Astrocyte (in vitro differentiated cells and primary cell): ENCODE data around the gene PGRMC2. TPM values are rescaled to one million over a fixed set of nuclear protein-coding genes. Genes with fewer than 3 reads are reported as not detected.
A peak's percentile ranks its signal among the peaks of the same experiment; 100 is the strongest.

Source experiments
- DNase-seq: peaks from one replicate; pipeline ENCODE4 v3.0.0-alpha.2; 2010; ENCODE audit warnings: low read depth
- FAIRE-seq: peaks from 2 replicates; lab custom pipeline; 2011; peaks lifted over from hg19 to GRCh38; lab: Jason Lieb, UNC
- H2AFZ ChIP-seq: 2 replicates; pipeline ENCODE4 v1.6.0; 2012; ENCODE audit warnings: low read depth, low read length, inconsistent platforms
- H3K27ac ChIP-seq: 2 replicates; pipeline ENCODE4 v1.5.1; 2011; ENCODE audit warnings: low read depth, low read length, inconsistent platforms
- H3K27me3 ChIP-seq: 2 replicates; pipeline ENCODE4 v1.6.0; 2011; ENCODE audit warnings: low read length, inconsistent platforms; ENCODE audit not compliant: insufficient read depth
- H3K36me3 ChIP-seq: 2 replicates; pipeline ENCODE4 v1.5.1; 2011; ENCODE audit warnings: low read length, inconsistent platforms; ENCODE audit not compliant: insufficient read depth
- H3K4me1 ChIP-seq: 2 replicates; pipeline ENCODE4 v1.5.1; 2011; ENCODE audit warnings: low read length, inconsistent platforms; ENCODE audit not compliant: insufficient read depth
- H3K4me2 ChIP-seq: 2 replicates; pipeline ENCODE4 v1.6.0; 2012; ENCODE audit warnings: low read length, inconsistent platforms
- H3K4me3 ChIP-seq: 2 replicates; pipeline ENCODE4 v1.5.1; 2011; ENCODE audit warnings: low read depth, mild to moderate bottlenecking, low read length, inconsistent platforms; ENCODE audit not compliant: insufficient read depth
- H3K79me2 ChIP-seq: 2 replicates; pipeline ENCODE4 v1.6.0; 2012; ENCODE audit warnings: mild to moderate bottlenecking, low read length, inconsistent platforms; ENCODE audit not compliant: insufficient read depth
- H3K9ac ChIP-seq: 2 replicates; pipeline ENCODE4 v1.6.0; 2012; ENCODE audit warnings: mild to moderate bottlenecking, low read length, inconsistent platforms
- H3K9me3 ChIP-seq: 2 replicates; pipeline ENCODE4 v1.5.1; 2012; ENCODE audit warnings: low read depth, mild to moderate bottlenecking, low read length, inconsistent platforms; ENCODE audit not compliant: insufficient read depth
- H4K20me1 ChIP-seq: 2 replicates; pipeline ENCODE4 v1.6.0; 2012; ENCODE audit warnings: low read length, inconsistent platforms; ENCODE audit not compliant: insufficient read depth
- H3K27ac Mint-ChIP-seq: one replicate; pipeline ENCODE4 v1.8.0; 2021; ENCODE audit warnings: mild to moderate bottlenecking, mixed read lengths; ENCODE audit not compliant: unreplicated experiment
- H3K27me3 Mint-ChIP-seq: one replicate; pipeline ENCODE4 v1.8.0; 2021; ENCODE audit warnings: low read depth, mixed read lengths; ENCODE audit not compliant: unreplicated experiment
- H3K36me3 Mint-ChIP-seq: one replicate; pipeline ENCODE4 v1.8.0; 2021; ENCODE audit warnings: low read depth, mixed read lengths; ENCODE audit not compliant: unreplicated experiment
- H3K4me1 Mint-ChIP-seq: one replicate; pipeline ENCODE4 v1.8.0; 2021; ENCODE audit warnings: low read depth, mixed read lengths; ENCODE audit not compliant: unreplicated experiment
- H3K4me3 Mint-ChIP-seq: one replicate; pipeline ENCODE4 v1.8.0; 2021; ENCODE audit warnings: mild to moderate bottlenecking, moderate library complexity, mixed read lengths; ENCODE audit not compliant: unreplicated experiment
- H3K9me3 Mint-ChIP-seq: one replicate; pipeline ENCODE4 v1.8.0; 2021; ENCODE audit warnings: mild to moderate bottlenecking, mixed read lengths; ENCODE audit not compliant: unreplicated experiment
- EZH2 ChIP-seq: IDR thresholded peaks from 2 replicates; pipeline ENCODE4 v1.6.1; 2012; ENCODE audit warnings: mild to moderate bottlenecking, low read length, inconsistent platforms; ENCODE audit not compliant: insufficient read depth
- total RNA-seq: library from RNA; stranded (reverse); gene quantifications from 2 replicates; pipeline ENCODE4 v1.2.1, GENCODE V29; 2021
- TF ChIP-seq, protein P1 (sequence below): IDR thresholded peaks from 2 replicates; pipeline ENCODE4 v1.5.1; 2011; ENCODE audit warnings: low read depth, mild to moderate bottlenecking, inconsistent platforms, low read length, moderate library complexity; ENCODE audit not compliant: insufficient read depth

PGRMC2 gene
- total RNA-seq, 1 donor from 2014 or later: 158 TPM

DNA sequence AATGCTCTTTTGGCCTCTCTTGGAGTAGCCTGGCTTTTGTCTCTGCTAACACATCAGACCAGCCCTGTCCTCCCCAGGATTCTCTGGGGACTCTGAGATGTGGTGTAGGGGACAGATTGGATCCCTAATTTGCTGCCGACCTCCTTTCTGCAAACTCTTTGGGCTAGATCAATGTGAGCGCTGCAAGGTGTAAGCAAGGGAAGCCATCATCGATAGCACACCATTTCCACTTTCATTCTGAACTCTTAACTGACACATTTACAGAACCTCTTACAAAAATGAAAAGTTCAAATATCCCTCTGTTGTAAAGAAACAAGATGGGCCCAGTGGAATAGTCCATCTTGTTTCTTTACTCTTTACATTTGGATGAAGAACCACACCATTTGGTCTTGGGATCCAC lies 46.6 kb downstream of the PGRMC2 start:
- Histone ChIP-seq H3K9ac (peak overlapping the region; percentile 56), H3K4me1 (peaks cover 17% of the 10 kb centered on the region), H2AFZ (no peak overlapping the region), H3K79me2 (no peaks in the 10 kb centered on the region), H3K9me3 (no peaks in the 10 kb centered on the region), H3K4me3 (no peak overlapping the region), H3K27me3 (no peaks in the 10 kb centered on the region), H3K27ac (peak overlapping the region; percentile 80), H3K36me3 (no peaks in the 10 kb centered on the region), H3K4me2 (peak overlapping the region; percentile 43), H4K20me1 (no peaks in the 10 kb centered on the region)
- Mint-ChIP-seq H3K4me3 (peak overlapping the region; percentile 18), H3K9me3 (peaks cover 14% of the 10 kb centered on the region), H3K27ac (peak overlapping the region; percentile 92), H3K36me3 (peaks cover 8% of the 10 kb centered on the region), H3K27me3 (no peaks in the 10 kb centered on the region), H3K4me1 (peaks cover 19% of the 10 kb centered on the region)
- no peak for FAIRE-seq
- TF ChIP-seq, protein P1, sequence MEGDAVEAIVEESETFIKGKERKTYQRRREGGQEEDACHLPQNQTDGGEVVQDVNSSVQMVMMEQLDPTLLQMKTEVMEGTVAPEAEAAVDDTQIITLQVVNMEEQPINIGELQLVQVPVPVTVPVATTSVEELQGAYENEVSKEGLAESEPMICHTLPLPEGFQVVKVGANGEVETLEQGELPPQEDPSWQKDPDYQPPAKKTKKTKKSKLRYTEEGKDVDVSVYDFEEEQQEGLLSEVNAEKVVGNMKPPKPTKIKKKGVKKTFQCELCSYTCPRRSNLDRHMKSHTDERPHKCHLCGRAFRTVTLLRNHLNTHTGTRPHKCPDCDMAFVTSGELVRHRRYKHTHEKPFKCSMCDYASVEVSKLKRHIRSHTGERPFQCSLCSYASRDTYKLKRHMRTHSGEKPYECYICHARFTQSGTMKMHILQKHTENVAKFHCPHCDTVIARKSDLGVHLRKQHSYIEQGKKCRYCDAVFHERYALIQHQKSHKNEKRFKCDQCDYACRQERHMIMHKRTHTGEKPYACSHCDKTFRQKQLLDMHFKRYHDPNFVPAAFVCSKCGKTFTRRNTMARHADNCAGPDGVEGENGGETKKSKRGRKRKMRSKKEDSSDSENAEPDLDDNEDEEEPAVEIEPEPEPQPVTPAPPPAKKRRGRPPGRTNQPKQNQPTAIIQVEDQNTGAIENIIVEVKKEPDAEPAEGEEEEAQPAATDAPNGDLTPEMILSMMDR: no peak
- no peak for TF ChIP-seq EZH2
- no peak for DNase-seq

GRCh38 chr4:128234836-128235235 lies 52.8 kb downstream of the PGRMC2 start:
- Mint-ChIP-seq H3K27ac (no peak overlapping the region), H3K4me3 (no peak overlapping the region), H3K4me1 (no peaks in the 10 kb centered on the region), H3K36me3 (peaks cover 2% of the 10 kb centered on the region), H3K27me3 (no peaks in the 10 kb centered on the region), H3K9me3 (peaks cover 4% of the 10 kb centered on the region)
- H3K9ac ChIP-seq: no peak overlapping the region
- H3K4me2 ChIP-seq: no peak overlapping the region
- no peak overlapping the region for H3K4me3 ChIP-seq
- FAIRE-seq (no peak), DNase-seq (no peak)
- no peaks in the 10 kb centered on the region for H3K4me1 ChIP-seq
- H3K27me3 ChIP-seq: no peaks in the 10 kb centered on the region
- no peaks in the 10 kb centered on the region for H3K79me2 ChIP-seq
- TF ChIP-seq EZH2: no peak
- TF ChIP-seq, protein P1: no peak
- no peaks in the 10 kb centered on the region for H3K9me3 ChIP-seq
- H3K36me3 ChIP-seq: no peaks in the 10 kb centered on the region
- no peak overlapping the region for H3K27ac ChIP-seq
- H4K20me1 ChIP-seq: no peaks in the 10 kb centered on the region
- H2AFZ ChIP-seq: no peak overlapping the region

- Histone ChIP-seq H3K4me3 (no peak overlapping the region), H3K36me3 (no peaks in the 10 kb centered on the region), H4K20me1 (no peaks in the 10 kb centered on the region), H3K4me2 (no peak overlapping the region), H3K27ac (no peak overlapping the region), H3K27me3 (no peaks in the 10 kb centered on the region), H3K4me1 (peaks cover 13% of the 10 kb centered on the region), H3K79me2 (no peaks in the 10 kb centered on the region), H2AFZ (no peak overlapping the region), H3K9ac (no peak overlapping the region), H3K9me3 (no peaks in the 10 kb centered on the region)
- H3K27me3 Mint-ChIP-seq: no peaks in the 10 kb centered on the region
- H3K27ac Mint-ChIP-seq: no peak overlapping the region
- peaks cover 7% of the 10 kb centered on the region for H3K9me3 Mint-ChIP-seq
- TF ChIP-seq EZH2: no peak
- TF ChIP-seq, protein P1: no peak
- H3K36me3 Mint-ChIP-seq: peaks cover 2% of the 10 kb centered on the region
- peaks cover 19% of the 10 kb centered on the region for H3K4me1 Mint-ChIP-seq
- DNase-seq (no peak), FAIRE-seq (peak; percentile 5)
- no peak overlapping the region for H3K4me3 Mint-ChIP-seq
Measured at GRCh38 chr4:128232719-128233118, 54.9 kb downstream of the PGRMC2 start.
